ENCODE data around the gene PDX1.
"Not testable (repeated sequence)": the region's sequence is repeated elsewhere in the genome, so short reads cannot be mapped to it uniquely, and the experiment has no call there.

PDX1 gene

DNA sequence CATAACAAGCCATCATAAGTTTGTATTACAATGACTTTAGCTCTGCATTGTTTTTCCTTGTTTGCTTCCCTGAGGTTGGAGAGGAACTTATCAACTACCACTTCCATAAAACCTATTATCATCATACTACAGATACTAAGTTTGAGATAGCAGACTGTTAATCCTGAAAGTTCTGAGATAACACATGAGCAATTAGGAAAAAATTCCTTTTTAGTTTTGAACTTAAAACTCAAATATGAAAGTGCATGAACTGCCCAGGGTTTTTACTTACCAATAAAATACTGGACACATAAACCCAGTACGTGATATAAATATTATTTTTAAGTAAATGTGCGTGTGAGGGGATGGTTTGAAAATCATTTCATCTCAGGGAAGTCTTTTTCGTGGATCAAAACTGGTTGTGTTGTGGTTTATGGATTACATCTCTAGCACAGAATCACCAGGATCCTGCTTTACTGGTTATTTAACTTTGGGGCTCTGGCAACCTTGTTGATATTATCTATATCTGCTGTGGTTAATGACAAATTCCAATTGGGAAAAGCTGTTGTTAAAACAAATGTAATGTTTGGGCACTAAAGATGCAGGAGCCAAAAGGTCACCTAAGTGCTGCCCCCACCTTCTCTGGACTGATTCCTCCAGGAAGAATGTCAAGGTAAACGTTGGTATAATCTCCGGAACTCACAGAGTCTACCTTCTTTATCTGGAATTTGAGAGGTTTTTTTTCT, 36.9 kb downstream of the PDX1 start:
- no peak for DNase-seq

DNA sequence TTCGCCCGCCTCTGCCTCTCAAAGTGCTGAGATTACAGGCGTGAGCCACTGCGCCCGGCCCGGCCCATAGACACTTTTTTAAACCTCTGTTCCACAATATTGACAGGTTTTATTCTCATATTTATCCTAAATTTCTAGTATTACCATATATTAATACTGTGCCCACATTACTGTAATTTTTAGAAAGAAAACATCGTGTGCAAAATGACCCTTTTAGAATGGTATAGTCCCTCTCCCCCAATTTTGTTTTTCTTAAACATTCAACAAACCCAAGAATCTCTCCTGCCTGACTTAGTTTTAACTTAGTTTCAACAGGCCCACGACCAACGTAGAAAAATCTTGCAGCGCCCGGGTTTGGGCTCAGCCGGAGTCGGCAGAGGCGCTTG, 40.2 kb downstream of the PDX1 start:
- DNase-seq, result no peak

DNA sequence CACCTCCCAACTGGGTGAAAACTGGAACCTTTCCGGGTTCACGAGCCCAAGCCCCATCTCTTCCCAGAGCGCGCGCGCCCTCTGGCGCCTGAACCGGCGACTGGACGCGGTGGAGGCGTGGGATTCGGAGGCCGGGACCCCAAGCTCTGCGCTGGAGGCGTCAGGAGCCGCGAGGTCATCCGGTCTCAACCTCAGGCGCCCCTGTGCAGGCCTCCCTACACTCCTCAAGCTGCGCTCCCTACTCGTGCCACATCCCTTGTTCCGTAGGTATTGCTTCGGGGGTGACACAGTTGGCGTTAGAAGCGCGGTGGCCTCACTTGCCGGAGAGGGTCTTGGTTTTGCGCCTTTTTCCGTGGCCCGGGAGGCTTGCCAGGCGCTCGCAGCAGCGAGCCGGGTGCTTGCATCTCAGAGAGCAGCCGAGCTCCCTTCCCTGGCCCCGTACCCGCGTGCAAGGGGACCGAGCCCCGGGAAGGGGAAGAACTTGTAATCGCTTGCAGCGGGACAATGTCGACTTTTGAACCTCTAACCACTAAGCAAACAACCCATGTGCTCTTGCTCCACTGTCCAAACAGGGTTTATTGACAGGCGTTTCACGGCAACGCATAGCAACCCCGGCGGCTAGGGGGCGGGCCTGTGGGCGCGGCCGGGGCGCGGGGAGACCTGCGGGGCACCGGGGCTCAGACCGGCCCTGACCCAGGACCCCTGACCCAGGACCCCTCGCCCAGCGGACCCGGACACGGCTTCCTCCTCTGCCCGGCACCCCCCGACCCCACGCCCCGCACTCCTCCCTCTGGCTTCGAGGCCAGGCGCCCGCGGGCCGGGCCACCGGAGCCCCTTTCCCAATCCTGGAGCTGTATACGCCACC, 40.8 kb downstream of the PDX1 start:
- no peak for DNase-seq

DNA sequence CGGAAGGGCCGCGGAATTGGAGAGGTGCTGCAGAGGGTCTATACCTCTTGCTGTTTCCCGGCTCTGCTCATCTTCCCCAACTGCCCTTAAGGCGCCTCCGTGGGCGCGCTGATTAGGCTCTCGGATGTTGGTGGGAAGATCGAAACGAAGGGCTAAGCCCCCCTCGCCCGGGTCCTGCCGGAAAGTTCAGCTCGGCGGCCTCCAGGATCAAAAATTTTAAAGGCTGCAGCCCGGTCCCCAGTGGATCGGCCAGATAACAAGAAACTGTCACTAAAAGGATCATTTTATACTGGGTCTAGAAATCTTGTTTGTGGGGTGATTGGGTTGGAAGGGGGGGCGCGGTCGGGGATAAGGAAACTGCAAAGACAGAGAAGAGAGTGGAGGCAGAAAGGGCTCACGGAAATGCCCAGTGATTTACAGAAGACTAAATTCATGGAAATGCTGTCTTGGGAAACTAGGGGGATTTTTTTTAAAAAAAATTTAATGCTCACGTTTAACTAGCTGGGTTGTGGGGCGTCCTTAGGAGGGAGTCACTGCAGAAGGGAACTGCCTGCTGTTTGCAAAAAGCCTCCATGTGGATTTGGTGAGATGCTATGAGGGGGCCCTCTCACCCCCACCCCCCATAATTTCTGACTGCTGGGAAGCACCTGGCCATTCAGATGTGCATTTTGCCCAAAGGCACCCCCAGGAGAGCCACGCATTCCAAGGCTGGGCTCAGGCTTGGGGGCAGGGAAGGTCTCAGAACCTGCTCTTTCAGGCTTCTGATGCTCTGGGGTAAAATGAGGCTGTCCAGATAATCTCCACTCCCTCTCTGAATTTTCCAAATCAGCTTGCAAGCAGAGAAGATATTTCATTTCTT, 41.7 kb downstream of the PDX1 start:
- DNase-seq, result no peak

DNA sequence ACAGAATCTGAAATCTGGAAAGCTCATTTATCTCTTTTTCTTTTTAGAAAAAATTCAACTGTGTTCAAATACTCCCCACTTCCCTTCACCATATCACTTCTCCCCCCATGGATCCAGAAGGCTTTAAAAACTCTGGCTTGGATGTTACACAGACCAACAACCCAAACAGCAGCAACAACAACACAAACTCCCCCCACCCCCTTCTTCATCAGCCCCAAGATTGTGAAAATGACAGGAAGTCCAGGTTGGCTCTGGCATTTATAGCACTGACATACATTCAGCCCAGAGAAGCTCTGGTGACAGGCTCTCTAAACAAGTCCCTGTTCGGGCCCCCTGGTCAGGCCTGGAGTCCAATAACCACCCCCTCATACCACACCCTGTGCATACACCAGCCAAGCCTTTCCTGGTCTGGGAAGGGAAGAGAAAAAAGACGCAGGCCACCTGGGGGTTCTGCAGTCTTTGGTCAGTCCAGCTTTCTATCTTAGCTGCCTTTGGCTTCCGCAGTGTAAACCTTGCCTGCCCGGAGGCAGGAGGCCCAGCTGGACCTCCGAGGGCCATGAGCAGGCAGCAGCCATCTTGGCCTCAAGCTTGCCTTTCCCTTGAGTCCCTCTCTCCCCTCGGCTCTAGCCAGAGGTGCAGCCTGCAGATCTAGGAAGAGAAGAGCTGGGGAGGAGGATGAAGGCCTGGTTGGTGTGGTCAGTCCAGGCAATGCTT, 42.5 kb downstream of the PDX1 start:
- no peak for DNase-seq

DNA sequence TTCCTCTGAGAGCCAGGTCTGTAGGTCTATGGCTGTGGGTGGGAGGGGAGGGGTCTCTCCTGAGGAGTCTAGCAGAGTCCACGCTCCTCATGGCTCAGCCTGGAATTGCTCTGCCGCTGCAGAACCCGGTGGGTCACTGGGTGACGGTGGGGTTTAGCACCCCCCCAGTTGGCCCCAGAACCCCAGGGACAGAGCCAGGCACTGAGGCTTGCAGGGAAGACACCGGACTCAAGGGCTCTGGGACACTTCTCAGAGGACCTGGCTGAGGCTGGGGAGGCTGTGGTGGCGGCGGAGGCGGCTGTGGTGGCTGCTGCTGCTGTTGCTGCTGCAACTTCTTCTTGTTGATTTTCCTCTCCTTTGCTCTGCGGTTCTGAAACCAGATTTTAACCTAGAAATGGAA, 43.2 kb downstream of the PDX1 start:
- no peak for DNase-seq

DNA sequence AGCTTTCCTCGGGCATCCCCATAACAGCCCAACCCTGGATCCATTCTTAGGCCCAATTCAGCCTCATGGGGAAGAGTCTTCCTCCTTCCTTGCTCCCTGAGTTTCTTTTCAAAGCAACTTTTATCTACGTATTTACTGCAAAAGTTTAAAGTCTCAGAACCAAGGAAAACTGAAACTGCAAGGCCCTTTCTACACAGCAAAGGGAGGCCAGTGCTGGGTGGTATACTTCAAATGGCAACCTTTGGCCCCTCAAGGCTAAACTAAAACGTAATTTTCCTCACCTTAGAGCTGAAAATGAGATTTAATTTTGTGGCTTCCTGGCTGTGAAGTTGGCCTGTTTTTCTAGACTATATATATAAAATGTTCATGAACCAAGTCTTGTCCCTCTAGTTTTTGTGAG, 43.7 kb downstream of the PDX1 start:
- DNase-seq, result no peak

DNA sequence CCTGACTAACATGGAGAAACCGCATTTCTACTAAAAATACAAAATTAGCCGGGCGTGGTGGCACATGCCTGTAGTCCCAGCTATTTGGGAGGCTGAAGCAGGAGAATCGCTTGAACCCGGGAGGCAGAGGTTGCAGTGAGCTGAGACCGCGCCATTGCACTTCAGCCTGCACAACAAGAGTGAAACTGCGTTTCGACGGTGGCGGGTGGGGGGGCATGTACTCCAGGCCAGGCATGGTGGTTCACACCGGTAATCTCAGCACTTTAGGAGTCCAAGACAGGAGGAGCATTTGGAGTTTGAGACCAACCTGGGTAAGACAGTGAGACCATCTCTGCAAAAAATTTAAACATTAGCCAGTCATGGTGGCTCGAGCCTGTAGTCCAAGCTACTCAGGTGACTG, 44.4 kb downstream of the PDX1 start:
- DNase-seq, result not testable (repeated sequence)

DNA sequence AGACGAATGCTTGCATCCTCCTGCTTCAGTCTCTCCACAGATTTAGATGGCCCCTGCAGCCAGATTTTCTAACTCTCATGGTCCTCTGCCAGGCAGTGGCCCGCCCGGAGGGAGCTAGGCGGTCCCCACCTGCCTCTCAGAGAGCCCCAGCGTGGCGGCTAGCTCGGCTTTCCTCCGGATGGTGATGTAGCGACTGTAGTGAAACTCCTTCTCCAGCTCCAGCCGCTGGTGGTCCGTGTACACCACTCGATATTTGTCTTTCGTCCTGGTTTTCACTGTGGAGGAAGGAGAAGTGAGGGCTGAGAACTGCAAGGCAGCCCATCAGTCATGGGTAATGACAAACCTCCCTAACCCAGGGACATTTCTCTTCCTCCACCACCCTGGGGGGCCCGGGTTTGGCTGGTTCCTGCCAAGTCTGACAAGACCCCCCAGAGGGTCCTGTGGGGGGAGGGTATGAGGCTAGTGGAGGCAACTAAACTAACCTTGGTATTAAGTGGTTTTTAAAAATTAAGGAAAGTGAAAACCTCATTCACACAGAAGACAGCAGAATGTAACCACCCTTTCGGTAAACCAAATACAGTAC, 45.0 kb downstream of the PDX1 start:
- no peak for DNase-seq

DNA sequence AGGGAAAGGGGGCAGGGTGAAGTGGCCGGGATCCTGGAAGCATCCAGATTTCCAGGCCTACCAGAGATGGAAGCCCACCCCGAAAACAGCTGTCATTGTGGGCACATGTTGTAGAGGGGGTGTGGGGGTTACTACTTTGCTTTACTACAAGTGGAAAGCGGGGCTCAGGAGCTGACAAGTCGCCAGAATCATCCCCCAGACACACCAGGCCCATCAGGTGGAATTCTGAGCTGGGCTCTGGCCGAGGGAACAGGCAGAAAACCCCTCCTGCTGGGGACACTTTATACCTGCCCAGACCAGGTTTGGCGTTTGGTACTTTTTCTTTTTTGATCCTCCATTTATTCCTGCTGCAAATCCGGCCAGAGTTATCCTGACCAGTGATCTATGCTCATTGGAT, 45.5 kb downstream of the PDX1 start:
- no peak for DNase-seq

DNA sequence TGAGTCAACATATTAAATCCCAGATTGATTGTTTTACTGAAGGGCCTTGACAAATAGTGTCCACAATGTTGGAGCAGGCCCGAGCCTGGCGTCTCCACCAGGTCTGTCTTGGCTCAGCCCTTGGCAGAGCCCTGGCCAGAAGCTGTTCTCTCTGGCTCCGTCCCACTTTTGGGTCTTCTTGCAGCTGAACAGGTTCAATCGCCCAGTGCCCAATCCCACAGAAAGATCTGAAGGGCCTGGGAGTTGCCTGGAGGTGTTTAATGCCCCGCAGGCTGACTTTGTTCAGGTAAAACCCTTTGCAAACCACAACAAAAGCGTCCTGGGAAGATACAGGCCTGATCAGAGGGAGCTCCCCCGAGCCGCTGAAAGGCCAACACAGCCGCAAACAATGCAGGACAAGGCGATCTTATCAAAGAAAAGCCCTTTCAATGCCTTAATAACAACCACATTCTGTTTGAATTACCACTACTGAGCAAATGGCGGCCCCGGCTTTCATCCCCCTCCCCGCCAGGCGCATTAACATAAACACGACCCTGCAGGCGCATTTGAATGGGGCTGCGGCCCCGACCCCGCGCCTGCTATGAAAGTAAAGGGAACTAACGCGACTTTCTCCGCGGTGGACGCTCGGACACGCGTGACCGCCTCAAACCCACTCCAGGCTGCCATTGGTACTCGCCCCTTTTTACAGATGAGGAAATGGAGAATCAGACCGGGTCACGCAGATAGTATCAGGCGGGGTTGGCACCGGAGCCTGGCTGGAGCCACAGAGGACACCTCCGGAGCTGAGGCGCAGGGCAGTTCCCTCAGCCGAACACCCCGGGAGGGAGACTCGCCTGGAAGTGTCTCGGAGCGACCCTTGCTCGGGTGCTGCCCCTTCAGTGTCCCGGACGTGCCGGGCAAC, 46.2 kb downstream of the PDX1 start:
- DNase-seq, result no peak

DNA sequence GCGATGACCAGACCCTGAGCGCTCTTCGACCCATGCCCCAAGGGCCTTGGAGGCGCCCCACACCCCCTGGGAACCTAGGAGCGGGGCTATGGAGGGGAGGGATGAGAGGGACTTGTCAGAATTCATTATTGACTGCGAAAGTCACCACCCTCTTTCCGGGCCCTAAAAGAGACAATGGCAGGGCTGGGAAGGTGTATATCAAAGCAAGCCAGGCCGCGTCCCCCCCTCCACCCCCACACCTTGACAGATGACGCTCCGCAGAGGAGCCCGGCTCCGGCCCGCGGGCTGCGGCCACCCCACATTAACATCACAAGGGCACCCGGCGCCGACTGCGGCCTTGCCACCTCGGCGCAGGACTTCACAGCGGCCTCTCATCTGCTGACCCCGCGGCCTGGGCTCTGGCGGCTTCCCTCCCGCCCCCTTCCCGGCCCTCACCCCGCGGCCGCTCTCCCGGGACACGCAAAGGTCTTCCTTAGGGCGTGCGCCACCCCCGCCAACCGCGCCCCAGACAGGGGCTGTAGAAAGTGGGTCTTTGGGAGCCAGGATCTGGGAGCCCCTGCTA, 46.9 kb downstream of the PDX1 start:
- DNase-seq, result no peak

DNA sequence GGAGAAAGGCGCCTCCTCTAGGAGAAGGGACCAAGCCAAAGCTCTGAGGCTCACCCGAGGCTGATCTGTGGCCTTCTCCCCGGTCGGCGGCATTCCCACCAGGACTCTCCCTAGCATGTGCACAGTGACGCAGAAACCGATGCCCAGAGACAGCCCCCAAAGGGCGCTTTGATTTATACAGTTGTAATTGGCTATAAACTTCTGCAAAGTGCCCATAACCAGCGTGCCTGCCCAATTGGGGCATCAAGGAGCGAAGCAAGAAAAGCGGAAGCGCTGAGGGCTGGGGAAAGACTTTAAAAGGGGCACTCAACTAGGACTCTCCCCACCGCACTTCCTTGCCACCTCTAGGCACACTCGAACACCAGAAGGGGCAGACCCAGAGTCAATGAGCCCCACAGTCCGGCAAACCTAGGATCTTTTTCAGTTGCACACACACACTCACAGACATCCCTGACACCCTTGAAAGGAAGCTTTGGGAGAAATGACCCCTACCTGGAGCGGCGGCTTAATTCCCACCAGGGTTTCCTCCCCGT, 47.5 kb downstream of the PDX1 start:
- no peak for DNase-seq

DNA sequence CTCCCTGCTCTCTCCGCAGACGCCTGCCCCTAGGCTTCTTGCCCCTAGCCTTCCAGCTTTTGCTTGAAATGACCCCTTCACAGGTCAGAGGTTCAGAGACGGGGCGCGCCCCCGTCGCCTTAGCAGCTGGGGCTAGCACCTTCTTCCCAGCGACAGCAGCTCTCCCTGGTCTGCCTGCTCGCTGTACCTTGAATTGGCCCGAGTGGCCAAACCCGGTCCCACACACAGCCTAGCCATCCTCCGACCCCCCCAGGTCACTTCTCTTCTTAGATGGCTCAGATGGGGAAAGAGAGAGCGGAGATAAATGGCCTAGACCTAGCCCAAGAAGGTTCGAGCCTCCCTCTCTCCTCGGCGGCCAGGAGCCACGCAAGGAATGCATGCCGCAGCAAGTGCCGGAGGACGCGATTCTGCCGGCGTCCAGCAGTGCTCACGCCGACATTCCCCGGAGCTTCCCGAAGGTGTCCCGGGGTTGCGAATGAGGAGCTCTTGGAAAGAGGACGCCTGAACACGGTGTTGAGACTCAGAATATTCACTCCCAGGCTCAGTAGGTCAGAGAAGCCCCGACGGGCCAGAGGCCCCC, 48.0 kb downstream of the PDX1 start:
- no peak for DNase-seq

DNA sequence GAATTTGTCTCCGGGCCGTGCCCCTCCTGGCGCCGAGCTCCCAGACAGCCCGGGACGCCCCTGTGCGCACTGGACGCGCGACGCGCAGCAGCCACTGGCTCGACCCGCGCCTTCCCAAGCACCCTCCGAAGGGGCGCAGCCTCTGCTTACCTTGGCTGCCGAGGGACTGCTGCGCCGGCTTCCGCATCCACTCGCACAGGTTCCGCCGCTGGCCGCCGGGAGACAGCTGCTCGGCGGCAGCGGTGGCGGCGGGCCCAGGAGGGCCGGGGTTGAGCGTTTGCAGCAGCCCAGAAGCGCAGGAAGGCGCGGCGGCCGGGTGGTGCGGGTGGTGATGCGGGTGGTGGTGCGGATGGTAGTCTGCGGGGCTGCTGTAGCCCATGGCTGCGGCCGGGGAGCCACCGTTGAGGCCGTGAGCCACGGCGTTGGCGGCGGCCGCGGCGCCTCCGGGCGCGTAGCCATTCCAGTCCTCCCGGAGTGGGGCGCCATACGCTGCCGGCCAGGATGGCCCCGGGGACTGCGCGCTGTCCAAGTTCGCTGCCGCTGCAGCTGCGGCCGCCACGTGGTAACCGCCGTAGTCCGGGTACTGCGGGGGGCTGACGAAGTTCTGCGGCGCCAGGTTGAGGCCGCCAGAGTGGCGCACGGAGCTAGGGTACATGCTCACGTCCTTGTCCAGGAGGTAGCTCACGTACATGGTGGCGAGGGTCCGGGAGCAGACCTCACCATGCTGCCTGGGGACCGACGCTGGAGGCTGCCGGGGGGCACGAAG, 48.7 kb downstream of the PDX1 start:
- no peak for DNase-seq

DNA sequence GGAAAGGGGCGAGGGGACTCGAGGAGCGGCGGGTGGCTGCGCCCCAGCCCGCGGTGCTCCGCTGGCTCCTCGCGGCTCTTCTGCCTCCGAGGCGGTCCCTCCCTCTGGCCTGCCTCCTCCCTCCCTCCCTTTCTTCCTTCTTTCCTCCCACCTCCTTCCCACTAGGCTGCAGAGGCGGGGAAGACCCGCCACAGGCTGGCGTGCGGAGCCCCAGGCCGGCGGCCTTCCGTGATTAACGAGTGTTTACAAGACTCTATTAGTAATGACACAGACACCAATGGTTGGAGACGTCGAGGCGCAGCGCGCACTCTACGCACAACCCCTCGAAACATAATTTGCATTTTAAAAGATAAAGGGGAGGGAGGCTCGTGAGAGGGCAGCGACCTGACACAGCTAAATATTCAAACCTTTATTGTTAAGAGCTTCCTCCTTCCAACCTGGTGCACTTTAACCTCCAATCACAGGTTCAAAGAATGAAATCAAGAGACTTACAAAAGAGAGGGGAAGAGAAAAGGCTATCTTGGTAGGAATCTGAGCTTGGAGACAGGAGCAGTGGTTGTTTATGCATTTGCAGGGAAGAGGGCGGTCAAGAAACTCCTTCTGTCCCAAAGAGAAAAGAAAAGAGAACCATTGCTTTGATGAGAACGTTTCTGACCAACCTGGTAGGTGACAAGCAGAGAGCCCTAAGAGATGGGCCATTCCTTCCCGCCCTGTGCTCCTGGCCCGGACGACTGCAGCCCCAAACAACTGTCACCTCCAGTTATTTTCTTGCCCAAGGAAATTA, 49.5 kb downstream of the PDX1 start, which contains the start of gene CDX2:
Gene CDX2 (minus strand): TSS at position 234 of the 784 bp plus-strand sequence. CDS start 309 bp downstream, outside the sequence.
- DNase-seq, result no peak

DNA sequence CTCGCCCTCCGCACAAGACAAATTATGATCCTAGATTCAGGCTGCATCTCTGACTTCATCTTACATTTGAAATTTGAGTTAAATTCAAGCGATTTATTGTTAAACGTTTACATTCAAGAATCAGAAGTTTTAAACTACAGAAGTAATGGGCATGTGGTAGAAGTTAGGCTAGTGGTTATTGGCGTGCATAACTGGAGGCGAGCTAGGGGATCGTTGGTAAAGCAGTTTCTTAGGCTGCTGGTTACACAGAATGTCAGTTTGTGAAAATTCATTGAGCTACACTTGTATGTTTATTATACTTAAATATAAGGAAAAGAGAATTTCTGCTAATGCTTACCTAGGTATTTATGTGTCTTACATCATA, 50.0 kb downstream of the PDX1 start:
- no peak for DNase-seq

DNA sequence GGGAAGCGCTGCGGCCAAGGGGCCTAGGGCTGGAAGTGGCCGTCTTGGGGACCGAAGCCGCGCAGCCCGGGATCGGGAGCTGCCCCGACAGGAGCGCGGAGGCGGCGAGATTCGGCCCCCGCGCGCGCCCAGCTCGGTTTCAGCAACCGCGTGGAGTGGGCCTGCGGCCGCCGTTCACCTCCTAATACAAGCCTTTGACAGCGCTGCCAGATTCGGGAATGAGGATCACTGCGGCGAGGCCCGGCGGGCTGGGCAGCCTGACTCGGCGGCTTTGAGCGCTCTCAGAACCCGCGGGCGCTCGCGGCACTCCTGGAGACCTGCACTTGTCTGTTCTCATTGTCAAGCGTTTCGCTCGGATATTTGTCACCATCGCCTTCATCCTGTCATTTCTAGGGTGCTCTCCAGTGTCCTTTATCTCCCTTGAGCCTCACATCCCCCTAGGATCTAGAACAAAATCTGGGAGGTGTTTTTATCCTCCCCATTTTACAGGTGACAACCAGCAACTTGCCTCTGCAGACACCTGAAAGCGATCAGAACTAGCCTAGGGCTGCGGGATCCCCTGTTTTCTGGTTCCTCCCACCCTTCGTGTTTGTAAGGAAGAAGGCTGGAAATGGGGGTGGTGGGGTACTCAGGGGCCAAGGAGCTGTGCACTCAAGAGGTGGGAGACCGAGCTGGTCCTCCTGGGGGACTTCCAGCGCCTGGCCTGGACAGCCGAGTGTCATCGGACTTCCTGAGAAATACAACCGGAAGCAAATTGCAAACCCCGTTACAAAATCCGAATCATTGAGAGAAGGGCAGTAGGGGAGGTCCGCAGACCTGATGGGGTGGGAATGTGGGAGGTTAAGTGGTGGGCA, 50.8 kb downstream of the PDX1 start:
- DNase-seq, result no peak

Data from NCI-H2227 treated with DMSO at 0.1 percent for 48 hours (cell line).